Liver (tissue), 9 donors: ENCODE measurements around the gene KRTAP16-1. TPM values are rescaled to one million over a fixed set of nuclear protein-coding genes. Genes with fewer than 3 reads are reported as not detected.

Source experiments
- DNase-seq: peaks from one replicate; pipeline ENCODE4 v3.0.0-alpha.2; 2017; ENCODE audit warnings: low spot score
- H3K27ac ChIP-seq, 2 donors: one replicate each; pipeline ENCODE4 v1.7.0; 2013; ENCODE audit warnings: inconsistent platforms in 2 of 2, low read length in 2 of 2, control low read depth in 1 of 2, low read depth in 1 of 2, mild to moderate bottlenecking in 1 of 2
- H3K27me3 ChIP-seq, 4 donors: one replicate each; pipeline versions ENCODE4 v1.6.1 to v1.7.0; 2013; ENCODE audit warnings: low read length in 3 of 4, inconsistent platforms in 1 of 4, mild to moderate bottlenecking in 1 of 4, moderate library complexity in 1 of 4; ENCODE audit not compliant: control insufficient read depth in 4 of 4, insufficient read depth in 4 of 4
- H3K36me3 ChIP-seq, 4 donors: one replicate each; pipeline versions ENCODE4 v1.6.1 to v1.7.0; 2013; ENCODE audit warnings: low read length in 3 of 4, mild to moderate bottlenecking in 3 of 4, low read depth in 1 of 4, moderate library complexity in 1 of 4; ENCODE audit not compliant: control insufficient read depth in 4 of 4, insufficient read depth in 3 of 4
- H3K4me1 ChIP-seq, 4 donors: one replicate each; pipeline versions ENCODE4 v1.6.1 to v1.7.0; 2013; ENCODE audit warnings: low read length in 3 of 4, mild to moderate bottlenecking in 3 of 4, moderate library complexity in 1 of 4; ENCODE audit not compliant: control insufficient read depth in 4 of 4, insufficient read depth in 4 of 4
- H3K4me3 ChIP-seq, 3 donors: one replicate each; pipeline versions ENCODE4 v1.6.1 to v1.7.0; 2013; ENCODE audit warnings: low read length in 3 of 3, control low read depth in 1 of 3, low read depth in 1 of 3, mild to moderate bottlenecking in 1 of 3
- H3K9ac ChIP-seq, 2 donors: one replicate each; pipeline ENCODE4 v1.7.0; 2013; ENCODE audit warnings: low read length in 2 of 2, mild to moderate bottlenecking in 2 of 2, moderate library complexity in 2 of 2, control low read depth in 1 of 2, low read depth in 1 of 2
- H3K9me3 ChIP-seq, 4 donors: one replicate each; pipeline versions ENCODE4 v1.6.1 to v1.7.0; 2013; ENCODE audit warnings: low read length in 3 of 4; ENCODE audit not compliant: control insufficient read depth in 4 of 4
- EGR1 ChIP-seq, 2 donors: IDR thresholded peaks; 2 replicates each; pipeline ENCODE4 v1.6.1; 2016 to 2018; ENCODE audit warnings: antibody characterized with exemption in 2 of 2, low read depth in 2 of 2
- FOXA1 ChIP-seq: IDR thresholded peaks from 2 replicates; pipeline ENCODE4 v1.6.1; 2016; ENCODE audit warnings: antibody characterized with exemption
- FOXA2 ChIP-seq: IDR thresholded peaks from 2 replicates; pipeline ENCODE4 v1.6.1; 2016; ENCODE audit warnings: antibody characterized with exemption
- GABPA ChIP-seq, 2 donors: IDR thresholded peaks in 1 of 2; conservative IDR thresholded peaks in 1 of 2; 2 replicates each; pipeline ENCODE4 v1.6.1; 2016; ENCODE audit warnings: antibody characterized with exemption in 2 of 2, mild to moderate bottlenecking in 1 of 2, moderate library complexity in 1 of 2
- HNF4A ChIP-seq, 2 donors: conservative IDR thresholded peaks; 2 replicates each; pipeline ENCODE4 v1.6.1; 2016; ENCODE audit warnings: antibody characterized with exemption in 2 of 2, mild to moderate bottlenecking in 2 of 2
- HNF4G ChIP-seq: IDR thresholded peaks from 2 replicates; pipeline ENCODE4 v1.6.1; 2016; ENCODE audit warnings: antibody characterized with exemption
- JUND ChIP-seq, 2 donors: IDR thresholded peaks; 2 replicates each; pipeline ENCODE4 v1.6.1; 2016; ENCODE audit warnings: antibody characterized with exemption in 2 of 2
- NR2F2 ChIP-seq: IDR thresholded peaks from 2 replicates; pipeline ENCODE4 v1.6.1; 2016; ENCODE audit warnings: antibody characterized with exemption
- RAD21 ChIP-seq, 2 donors: IDR thresholded peaks; 2 replicates each; pipeline ENCODE4 v1.6.1; 2016; ENCODE audit warnings: antibody characterized with exemption in 2 of 2, mild to moderate bottlenecking in 2 of 2
- RXRA ChIP-seq, 2 donors: IDR thresholded peaks; 2 replicates each; pipeline ENCODE4 v1.6.1; 2017 to 2018; ENCODE audit warnings: antibody characterized with exemption in 2 of 2, mild to moderate bottlenecking in 1 of 2
- TAF1 ChIP-seq: conservative IDR thresholded peaks from 2 replicates; pipeline ENCODE4 v1.6.1; 2016; ENCODE audit warnings: antibody characterized with exemption, mild to moderate bottlenecking
- WGBS: extraction: QIAGEN DNeasy Blood & Tissue Kit; methylation state at CpG from one replicate; pipeline ENCODE4 v1.1.7; 2013; 5-methylcytosine and 5-hydroxymethylcytosine counted together
- polyA plus RNA-seq, 2 donors: library from polyadenylated mRNA; stranded (reverse) in 1 of 2; unstranded in 1 of 2; fragments of 200-250 nt in 1 of 2; fragments of >200 nt in 1 of 2; fragmentation: Nextera tagmentation in 1 of 2; extraction: Ambion mirVana in 1 of 2; gene quantifications; one replicate each; pipeline versions ENCODE4 v1.2.1 to v1.2.3, GENCODE V29; 2013 to 2015
- total RNA-seq, 2 donors: library from RNA; depleted of rRNA; stranded (reverse); fragments of >200 nt; gene quantifications; one replicate each; pipeline ENCODE4 v1.2.3, GENCODE V29; 2014
- TF ChIP-seq, protein P1 (sequence below): IDR thresholded peaks from 2 replicates; pipeline ENCODE4 v1.6.1; 2016; ENCODE audit warnings: antibody characterized with exemption
- TF ChIP-seq, protein P2 (sequence below): IDR thresholded peaks from 2 replicates; pipeline ENCODE4 v1.6.1; 2016; ENCODE audit warnings: antibody characterized with exemption
- TF ChIP-seq, protein P3 (sequence below): IDR thresholded peaks from 2 replicates; pipeline ENCODE4 v1.6.1; 2016; ENCODE audit warnings: antibody characterized with exemption
- TF ChIP-seq, protein P4 (sequence below): IDR thresholded peaks from 2 replicates; pipeline ENCODE4 v1.6.1; 2016; ENCODE audit warnings: antibody characterized with exemption, mild to moderate bottlenecking
- donor health status: healthy.
- donor health status: healthy.
- donor health status: healthy.
- donor health status: healthy.
- donor health status: healthy.

The KRTAP16-1 gene
- total and polyA plus RNA-seq, 4 donors, result not detected

DNA sequence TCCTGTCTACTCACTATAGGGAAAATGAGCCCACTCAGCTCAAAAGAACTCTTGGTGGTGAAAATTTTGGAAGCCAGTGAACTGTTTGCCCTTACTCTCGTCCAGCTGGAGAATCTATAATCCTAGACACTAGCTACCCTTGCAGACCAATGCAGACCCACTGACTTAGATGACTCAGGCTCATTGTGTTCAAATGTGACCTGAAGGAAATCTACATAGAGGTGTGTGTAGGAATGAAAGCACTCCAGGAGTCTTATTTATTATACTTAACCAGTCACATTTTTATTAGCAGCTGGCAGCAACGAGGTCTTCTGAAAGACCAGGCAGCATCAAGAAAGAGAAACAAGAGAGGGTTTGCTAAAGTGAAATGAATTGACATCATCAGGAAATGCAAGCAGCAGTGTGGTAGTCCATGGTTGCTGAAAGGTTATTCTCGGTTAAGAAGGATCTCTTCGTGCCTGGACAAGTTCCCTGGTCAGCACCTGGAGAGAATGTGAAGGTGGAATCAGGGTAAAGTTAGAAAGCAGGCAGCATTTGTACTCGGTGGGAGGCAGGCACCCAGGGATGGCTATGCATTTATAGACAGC is 7.8 kb downstream of the KRTAP16-1 start:
- 61% methylated on average over 5 of the region's 5 CpGs for WGBS
- Histone ChIP-seq H3K36me3 (no peaks in the 10 kb centered on the region), H3K4me3 (no peak overlapping the region), H3K27me3 (no peaks in the 10 kb centered on the region), H3K9ac (no peak overlapping the region), H3K27ac (no peak overlapping the region), H3K9me3 (no peaks in the 10 kb centered on the region), H3K4me1 (no peaks in the 10 kb centered on the region)
- no peak for DNase-seq
- TF ChIP-seq HNF4A (conservative IDR thresholded peaks at IDR 0.05) (no peak), FOXA2 (no peak), EGR1 (IDR thresholded peaks at IDR 0.05; ENCODE audit: low read depth in 2 of 2) (no peak), JUND (IDR thresholded peaks at IDR 0.05) (no peak), RAD21 (IDR thresholded peaks at IDR 0.05) (no peak), HNF4G (no peak), GABPA (IDR thresholded peaks at IDR 0.05 in 1 of 2, conservative IDR thresholded peaks at IDR 0.05 in 1 of 2) (no peak), TAF1 (no peak)
- TF ChIP-seq, protein P1, sequence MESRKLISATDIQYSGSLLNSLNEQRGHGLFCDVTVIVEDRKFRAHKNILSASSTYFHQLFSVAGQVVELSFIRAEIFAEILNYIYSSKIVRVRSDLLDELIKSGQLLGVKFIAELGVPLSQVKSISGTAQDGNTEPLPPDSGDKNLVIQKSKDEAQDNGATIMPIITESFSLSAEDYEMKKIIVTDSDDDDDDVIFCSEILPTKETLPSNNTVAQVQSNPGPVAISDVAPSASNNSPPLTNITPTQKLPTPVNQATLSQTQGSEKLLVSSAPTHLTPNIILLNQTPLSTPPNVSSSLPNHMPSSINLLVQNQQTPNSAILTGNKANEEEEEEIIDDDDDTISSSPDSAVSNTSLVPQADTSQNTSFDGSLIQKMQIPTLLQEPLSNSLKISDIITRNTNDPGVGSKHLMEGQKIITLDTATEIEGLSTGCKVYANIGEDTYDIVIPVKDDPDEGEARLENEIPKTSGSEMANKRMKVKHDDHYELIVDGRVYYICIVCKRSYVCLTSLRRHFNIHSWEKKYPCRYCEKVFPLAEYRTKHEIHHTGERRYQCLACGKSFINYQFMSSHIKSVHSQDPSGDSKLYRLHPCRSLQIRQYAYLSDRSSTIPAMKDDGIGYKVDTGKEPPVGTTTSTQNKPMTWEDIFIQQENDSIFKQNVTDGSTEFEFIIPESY, result no peak
- TF ChIP-seq, protein P2, sequence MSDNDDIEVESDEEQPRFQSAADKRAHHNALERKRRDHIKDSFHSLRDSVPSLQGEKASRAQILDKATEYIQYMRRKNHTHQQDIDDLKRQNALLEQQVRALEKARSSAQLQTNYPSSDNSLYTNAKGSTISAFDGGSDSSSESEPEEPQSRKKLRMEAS, result no peak
- TF ChIP-seq, protein P3, sequence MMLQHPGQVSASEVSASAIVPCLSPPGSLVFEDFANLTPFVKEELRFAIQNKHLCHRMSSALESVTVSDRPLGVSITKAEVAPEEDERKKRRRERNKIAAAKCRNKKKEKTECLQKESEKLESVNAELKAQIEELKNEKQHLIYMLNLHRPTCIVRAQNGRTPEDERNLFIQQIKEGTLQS, result no peak
- TF ChIP-seq, protein P4, sequence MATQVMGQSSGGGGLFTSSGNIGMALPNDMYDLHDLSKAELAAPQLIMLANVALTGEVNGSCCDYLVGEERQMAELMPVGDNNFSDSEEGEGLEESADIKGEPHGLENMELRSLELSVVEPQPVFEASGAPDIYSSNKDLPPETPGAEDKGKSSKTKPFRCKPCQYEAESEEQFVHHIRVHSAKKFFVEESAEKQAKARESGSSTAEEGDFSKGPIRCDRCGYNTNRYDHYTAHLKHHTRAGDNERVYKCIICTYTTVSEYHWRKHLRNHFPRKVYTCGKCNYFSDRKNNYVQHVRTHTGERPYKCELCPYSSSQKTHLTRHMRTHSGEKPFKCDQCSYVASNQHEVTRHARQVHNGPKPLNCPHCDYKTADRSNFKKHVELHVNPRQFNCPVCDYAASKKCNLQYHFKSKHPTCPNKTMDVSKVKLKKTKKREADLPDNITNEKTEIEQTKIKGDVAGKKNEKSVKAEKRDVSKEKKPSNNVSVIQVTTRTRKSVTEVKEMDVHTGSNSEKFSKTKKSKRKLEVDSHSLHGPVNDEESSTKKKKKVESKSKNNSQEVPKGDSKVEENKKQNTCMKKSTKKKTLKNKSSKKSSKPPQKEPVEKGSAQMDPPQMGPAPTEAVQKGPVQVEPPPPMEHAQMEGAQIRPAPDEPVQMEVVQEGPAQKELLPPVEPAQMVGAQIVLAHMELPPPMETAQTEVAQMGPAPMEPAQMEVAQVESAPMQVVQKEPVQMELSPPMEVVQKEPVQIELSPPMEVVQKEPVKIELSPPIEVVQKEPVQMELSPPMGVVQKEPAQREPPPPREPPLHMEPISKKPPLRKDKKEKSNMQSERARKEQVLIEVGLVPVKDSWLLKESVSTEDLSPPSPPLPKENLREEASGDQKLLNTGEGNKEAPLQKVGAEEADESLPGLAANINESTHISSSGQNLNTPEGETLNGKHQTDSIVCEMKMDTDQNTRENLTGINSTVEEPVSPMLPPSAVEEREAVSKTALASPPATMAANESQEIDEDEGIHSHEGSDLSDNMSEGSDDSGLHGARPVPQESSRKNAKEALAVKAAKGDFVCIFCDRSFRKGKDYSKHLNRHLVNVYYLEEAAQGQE, result no peak

DNA sequence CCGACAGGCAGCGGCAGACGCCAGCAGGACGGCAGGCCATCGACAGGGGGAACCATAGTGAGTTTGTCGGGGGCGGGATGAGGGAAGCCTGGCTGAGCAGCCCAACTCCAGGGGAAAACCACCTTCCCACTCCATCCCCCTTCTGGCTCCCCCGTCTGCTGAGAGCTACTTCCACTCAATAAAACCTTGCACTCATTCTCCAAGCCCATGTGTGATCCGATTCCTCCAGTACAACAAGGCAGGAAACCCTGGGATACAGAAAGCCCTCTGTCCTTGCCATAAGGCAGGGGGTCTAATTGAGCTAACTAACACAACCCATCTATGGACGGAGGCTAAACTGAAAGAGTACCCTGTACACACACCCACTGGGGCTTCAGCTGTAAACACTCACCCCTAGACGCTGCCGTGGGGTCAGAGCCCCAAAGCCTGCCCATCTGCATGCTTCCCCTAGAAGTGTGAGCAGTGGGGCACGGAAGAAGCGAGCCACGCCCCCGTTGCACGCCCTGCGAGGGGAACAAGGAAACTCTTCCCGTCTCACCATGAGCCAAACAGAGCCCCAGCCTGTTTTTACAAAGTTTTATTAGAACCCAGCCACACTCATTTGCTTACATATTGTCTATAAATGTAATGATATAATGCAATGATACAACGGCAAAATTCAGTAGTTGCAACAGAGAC is 10.5 kb downstream of the KRTAP16-1 start:
- Histone ChIP-seq H3K4me3 (no peak overlapping the region), H3K27ac (no peak overlapping the region), H3K9ac (no peak overlapping the region), H3K36me3 (no peaks in the 10 kb centered on the region), H3K9me3 (no peaks in the 10 kb centered on the region), H3K4me1 (no peaks in the 10 kb centered on the region), H3K27me3 (no peaks in the 10 kb centered on the region)
- no peak for DNase-seq
- TF ChIP-seq, protein P2, result no peak
- no peak for TF ChIP-seq NR2F2
- TF ChIP-seq RXRA (IDR thresholded peaks at IDR 0.05), result no peak
- TF ChIP-seq, protein P3, result no peak
- TF ChIP-seq FOXA1, result no peak
- TF ChIP-seq TAF1, result no peak
- WGBS, result 84% methylated on average over 20 of the region's 20 CpGs
